NB4 (cell line): Measurements from ENCODE around the gene NUP155.
"Not testable (repeated sequence)": the region's sequence is repeated elsewhere in the genome, so short reads cannot be mapped to it uniquely, and the experiment has no call there.

Experiments
- DNase-seq: peaks from one replicate; pipeline ENCODE4 v3.0.0; 2010; ENCODE audit warnings: low read depth
- H3K4me3 ChIP-seq: one replicate; pipeline ENCODE4 v1.5.1; 2011; ENCODE audit warnings: mild to moderate bottlenecking, low read depth, low read length, moderate library complexity
- CTCF ChIP-seq: IDR thresholded peaks from one replicate; pipeline ENCODE4 v1.5.1; 2012; ENCODE audit warnings: low read depth, low read length
- MAX ChIP-seq: IDR thresholded peaks from 2 replicates; pipeline ENCODE4 v1.6.1; 2011; ENCODE audit warnings: low read depth, low read length
- MYC ChIP-seq: IDR thresholded peaks from 2 replicates; pipeline ENCODE4 v1.6.1; 2011; ENCODE audit warnings: low read depth, low read length
- POLR2A ChIP-seq: IDR thresholded peaks from 2 replicates; pipeline ENCODE4 v1.6.1; 2011; ENCODE audit warnings: mild to moderate bottlenecking; ENCODE audit not compliant: insufficient read length; ENCODE audit errors: extremely low read depth

The NUP155 gene

GRCh38 chr5:37379100-37379628, 8.3 kb upstream of the NUP155 start, which contains the start of gene WDR70:
Gene WDR70, plus strand, starts transcription at chr5:37379318. Its CDS starts 50 bp downstream, at chr5:37379368.
- TF ChIP-seq MYC (peak; percentile 65), CTCF (peak; percentile 57), POLR2A (peak; percentile 72)
- peak within 1 kb of the TSS; percentile 95 for H3K4me3 ChIP-seq
- peak; percentile 96 for DNase-seq

GRCh38 chr5:37378066-37378465, 7.2 kb upstream of the NUP155 start:
- not testable (repeated sequence) for H3K4me3 ChIP-seq, DNase-seq

- no peak for DNase-seq
- H3K4me3 ChIP-seq: no peak overlapping the region
- TF ChIP-seq CTCF (no peak), MYC (no peak), MAX (no peak), POLR2A (no peak)
Measured at GRCh38 chr5:37375091-37375490, 4.2 kb upstream of the NUP155 start.

- TF ChIP-seq MYC (no peak), POLR2A (no peak), CTCF (no peak), MAX (no peak)
- peak overlapping the region; percentile 100 for H3K4me3 ChIP-seq
- DNase-seq: no peak
Measured at GRCh38 chr5:37370550-37370863, 399 bp downstream of the NUP155 start.

GRCh38 chr5:37355161-37355560, 15.7 kb downstream of the NUP155 start:
- DNase-seq: no peak
- TF ChIP-seq MYC (no peak), POLR2A (no peak), CTCF (no peak), MAX (no peak)
- no peak overlapping the region for H3K4me3 ChIP-seq

- H3K4me3 ChIP-seq, DNase-seq: not testable (repeated sequence)
Measured at GRCh38 chr5:37342741-37343140, 28.2 kb downstream of the NUP155 start.

GRCh38 chr5:37334754-37335153, 36.2 kb downstream of the NUP155 start:
- H3K4me3 ChIP-seq, DNase-seq: not testable (repeated sequence)

GRCh38 chr5:37326536-37326935, 44.4 kb downstream of the NUP155 start:
- DNase-seq: no peak
- no peak overlapping the region for H3K4me3 ChIP-seq
- TF ChIP-seq CTCF (no peak), POLR2A (no peak)
